ENCODE data around the gene CWC15.
A peak's percentile ranks its signal among the peaks of the same experiment; 100 is the strongest.
"Not testable (repeated sequence)": the region's sequence is repeated elsewhere in the genome, so short reads cannot be mapped to it uniquely, and the experiment has no call there.

Gene CWC15

DNA sequence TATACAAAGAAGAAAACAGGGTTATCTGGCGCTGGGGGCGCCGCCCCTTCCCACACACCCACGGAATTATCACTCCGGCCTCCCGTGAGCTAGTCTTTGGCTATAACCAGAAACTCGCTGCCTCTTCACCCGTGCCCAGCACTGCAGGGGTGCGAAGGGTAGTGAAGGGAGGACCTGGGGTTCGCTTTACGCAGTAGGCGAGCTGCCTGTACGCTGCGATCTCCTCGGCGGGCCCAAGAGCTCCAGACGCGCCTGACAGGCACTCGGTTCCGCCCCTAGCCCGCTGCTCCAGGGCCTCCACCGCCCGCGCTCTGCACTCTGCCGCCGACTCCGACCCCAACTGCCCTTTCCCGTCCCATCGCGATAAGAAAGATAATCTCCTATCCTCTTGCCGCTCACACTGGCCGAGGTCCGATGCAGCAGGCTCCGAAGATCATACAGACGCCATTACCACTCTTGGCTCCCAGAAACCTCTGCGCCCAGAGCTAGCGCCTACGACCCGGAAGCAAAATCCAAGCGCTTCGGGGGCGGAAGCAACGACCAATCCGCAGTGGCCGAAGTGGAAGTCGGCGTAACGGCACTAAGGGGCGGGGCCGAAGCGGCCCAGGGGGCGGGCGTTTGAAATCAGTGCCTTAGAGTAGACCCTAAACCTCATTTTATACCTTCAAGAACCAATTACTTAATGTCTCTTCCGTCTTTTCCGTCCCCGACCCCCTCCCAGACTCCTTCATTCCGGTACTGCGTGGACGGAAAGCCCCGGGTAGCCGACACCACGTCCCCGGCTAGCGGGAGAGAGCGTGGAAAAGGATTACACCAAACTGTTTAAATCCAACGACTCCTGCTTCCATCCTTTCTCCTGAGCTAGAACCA, at the start of gene CWC15, which contains the start of gene KDM4D:
TSS of gene CWC15 (minus strand) at position 458 of the 870 bp plus-strand sequence. CDS start 1,371 bp downstream, outside the sequence.
TSS of gene KDM4D (plus strand) at position 611 of the 870 bp plus-strand sequence. CDS start 23,664 bp downstream, outside the sequence.
- DNase-seq, result peak; percentile 94 to 96 (median 95)

DNA sequence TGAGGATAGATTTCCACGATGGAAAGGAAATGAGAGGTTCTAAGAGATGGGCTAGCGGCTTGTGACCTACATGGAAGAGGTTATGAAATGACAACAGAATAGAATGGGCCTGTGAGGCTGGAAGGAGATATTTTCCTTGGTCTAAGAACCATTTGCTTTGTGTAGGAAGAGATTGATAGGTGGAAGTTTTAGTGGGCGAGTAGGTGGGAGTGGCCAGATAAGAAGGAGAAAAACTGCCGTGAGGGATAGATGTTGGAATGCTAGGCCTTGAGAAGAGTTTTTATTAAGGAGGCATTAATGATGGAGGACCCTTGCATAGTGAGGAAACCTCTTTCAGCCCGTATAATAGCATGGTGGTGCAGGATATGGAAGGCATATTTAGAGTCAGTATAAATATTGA, 48.1 kb upstream of the CWC15 start:
- DNase-seq, result not testable (repeated sequence)

DNA sequence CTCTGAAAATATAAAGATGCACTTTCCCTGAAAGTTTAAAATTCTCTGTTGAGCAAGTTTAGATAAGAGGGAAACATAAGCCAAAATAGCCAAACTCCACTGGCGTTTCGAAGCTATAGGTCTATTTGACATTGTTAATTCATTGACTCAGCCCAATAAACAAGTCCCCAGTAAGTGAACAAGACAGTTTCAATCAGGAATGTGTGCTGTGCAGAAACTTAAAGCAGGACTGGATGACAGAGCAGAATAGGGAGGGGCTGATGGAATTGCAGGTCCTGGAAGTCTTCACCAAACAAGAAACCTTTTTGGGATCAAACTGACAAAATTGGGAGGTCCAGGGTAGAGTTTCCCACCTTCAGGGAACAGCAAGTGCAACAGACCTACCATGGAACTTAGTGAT, 42.8 kb upstream of the CWC15 start:
- DNase-seq, result no peak

- DNase-seq, result no peak
Observed at GRCh38 chr11:95014184-95014821, 40.9 kb upstream of the CWC15 start.

DNA sequence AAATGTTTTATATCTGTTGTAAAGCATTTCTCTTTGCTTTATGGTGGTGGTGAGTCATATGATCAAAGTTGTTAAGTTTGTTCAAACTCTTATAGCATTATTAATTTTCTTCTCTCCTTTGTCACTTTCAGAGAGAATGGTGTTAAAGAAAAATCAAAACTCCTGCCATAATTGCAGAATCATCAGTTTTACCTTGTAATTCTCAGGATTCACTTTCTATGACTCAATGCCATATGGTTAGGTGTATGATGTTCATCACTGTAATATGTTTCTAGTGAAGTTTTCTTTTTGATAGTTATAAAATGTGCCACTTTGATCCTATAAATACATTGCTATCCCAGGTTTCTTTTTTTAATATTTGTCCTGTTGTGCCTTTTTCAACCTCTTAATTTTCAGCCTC, 38.0 kb upstream of the CWC15 start:
- no peak for DNase-seq

GRCh38 chr11:95005642-95006041, 32.3 kb upstream of the CWC15 start:
- DNase-seq, result no peak

- DNase-seq, result no peak
Observed at GRCh38 chr11:95003716-95004115, 30.4 kb upstream of the CWC15 start.

DNA sequence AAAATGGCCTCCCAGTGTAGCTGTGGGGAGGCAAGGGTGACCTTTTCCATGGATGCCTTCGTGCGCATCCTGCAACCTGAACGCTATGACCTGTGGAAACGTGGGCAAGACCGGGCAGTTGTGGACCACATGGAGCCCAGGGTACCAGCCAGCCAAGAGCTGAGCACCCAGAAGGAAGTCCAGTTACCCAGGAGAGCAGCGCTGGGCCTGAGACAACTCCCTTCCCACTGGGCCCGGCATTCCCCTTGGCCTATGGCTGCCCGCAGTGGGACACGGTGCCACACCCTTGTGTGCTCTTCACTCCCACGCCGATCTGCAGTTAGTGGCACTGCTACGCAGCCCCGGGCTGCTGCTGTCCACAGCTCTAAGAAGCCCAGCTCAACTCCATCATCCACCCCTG, 24.9 kb upstream of the CWC15 start:
- no peak for DNase-seq

GRCh38 chr11:94997437-94997836, 24.1 kb upstream of the CWC15 start:
- no peak for DNase-seq

GRCh38 chr11:94993400-94993943, 20.1 kb upstream of the CWC15 start:
- DNase-seq, result no peak

DNA sequence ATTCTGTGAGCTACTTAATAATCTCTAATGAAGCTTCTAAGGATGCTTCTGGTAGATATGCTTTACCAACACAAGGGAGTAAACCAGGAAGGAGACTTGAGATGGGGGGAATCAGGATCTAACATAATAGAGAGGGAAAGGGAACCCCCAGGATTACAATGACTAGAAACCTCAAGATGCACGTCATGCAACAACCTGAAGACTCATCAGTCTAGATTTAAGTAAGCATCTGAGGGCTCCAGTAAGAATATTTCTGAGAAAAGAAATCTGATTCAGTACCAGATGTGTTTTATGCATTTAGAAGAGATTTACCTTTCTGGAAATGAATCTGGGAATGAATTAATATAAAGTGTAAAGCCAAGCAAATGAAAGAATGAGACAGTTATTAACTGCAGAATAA, 15.4 kb upstream of the CWC15 start:
- DNase-seq, result no peak

DNA sequence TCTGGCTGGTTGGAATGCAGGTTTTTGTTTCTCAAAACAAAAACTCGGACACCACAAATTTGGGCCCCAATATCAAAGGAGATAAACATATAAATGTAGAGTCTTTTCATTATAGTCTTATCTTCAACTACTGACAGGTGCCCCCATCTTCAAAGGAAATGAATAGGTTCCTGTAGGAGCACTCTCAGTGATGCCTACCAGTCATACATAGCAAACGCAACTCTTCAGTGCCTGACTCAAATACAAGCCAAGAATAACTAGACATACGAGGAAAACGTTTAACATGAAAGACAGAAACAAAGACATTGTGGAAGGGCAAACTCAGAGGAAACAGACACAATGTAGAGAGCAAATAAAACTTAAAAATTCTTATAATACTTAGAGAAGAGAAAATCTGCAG, 14.0 kb upstream of the CWC15 start:
- no peak for DNase-seq

- DNase-seq, result no peak
Observed at GRCh38 chr11:94975599-94975998, 2.2 kb upstream of the CWC15 start.

- no peak for DNase-seq
Observed at GRCh38 chr11:94974178-94974577, 822 bp upstream of the CWC15 start.

DNA sequence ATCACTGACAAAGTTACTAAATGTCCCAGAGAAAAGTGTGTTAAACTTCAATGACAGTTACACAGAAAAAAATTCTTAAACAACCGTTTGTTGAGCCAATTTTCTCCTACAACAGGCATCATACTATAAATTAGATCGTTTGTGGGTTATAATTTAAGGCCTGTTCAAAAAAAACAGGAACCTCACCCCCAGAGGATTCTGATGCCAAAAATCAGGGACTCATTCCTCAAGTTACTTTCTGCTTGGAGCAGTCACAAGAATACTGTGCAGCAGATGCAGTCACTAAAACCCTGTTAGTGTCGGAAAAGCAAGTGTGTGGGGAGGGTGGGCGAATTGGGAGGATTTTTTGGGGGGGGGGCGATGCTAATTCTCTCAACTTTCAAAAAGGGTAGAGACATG, 657 bp downstream of the CWC15 start:
- no peak for DNase-seq

- peak in 1 of 3 experiments; percentile 35 for DNase-seq
Observed at GRCh38 chr11:94968334-94968958, 4.9 kb downstream of the CWC15 start.

DNA sequence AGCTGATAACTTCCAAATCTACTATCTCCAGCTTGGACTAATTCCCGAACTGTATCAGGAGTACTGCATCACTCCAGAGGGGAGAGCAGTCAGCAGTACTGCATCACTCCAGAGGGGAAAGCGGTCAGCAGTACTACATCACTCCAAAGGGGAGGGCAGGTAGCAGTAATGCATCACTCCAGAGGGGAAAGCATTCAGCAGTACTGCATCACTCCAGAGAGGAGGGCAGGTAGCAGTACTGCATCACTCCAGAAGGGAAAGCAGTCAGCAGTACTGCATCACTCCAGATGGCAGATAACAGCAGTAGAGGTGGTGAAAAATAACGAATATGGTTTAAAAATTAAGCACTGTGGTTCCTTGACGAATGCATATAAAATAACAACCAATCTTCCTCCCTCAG, 8.4 kb downstream of the CWC15 start:
- no peak for DNase-seq

DNA sequence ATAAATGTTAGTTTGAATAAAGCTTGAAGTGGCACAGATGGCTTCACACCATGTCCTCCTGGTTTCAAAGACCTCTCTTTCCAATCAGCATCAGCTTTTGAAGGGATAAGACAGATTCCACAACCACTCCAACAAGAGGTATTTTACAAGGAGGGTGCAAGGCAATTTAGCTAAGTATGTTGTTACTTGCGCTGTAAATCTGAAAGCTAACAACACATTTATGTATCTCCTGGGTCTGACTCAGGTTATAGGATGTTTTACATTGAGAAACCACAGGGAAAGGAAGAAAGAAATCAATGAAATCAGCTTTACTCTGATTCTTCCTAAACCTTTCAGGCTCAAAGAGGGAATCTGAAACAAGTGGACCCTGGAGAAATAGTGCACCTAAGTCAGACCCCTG, 12.1 kb downstream of the CWC15 start:
- DNase-seq, result no peak

DNA sequence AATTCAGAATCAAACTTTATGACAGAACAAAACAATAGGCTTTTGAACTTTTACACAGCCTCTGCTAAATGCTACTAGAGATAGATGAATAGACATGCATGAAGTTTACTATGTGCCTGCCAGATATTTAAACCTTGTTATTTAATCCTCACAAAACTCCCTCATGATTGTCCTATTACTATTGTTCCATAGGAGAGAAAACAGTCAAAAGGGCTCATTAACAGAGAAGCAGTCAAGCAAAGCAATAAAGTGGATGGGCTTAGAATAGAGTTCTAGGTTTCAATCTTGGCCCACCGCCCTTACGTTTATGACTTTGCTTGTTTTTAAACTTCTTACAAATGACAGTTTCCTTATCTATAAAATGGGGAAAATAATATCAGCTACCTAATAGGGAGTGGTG, 12.9 kb downstream of the CWC15 start:
- DNase-seq, result no peak

GRCh38 chr11:94959179-94959578, 14.2 kb downstream of the CWC15 start:
- DNase-seq, result no peak

DNA sequence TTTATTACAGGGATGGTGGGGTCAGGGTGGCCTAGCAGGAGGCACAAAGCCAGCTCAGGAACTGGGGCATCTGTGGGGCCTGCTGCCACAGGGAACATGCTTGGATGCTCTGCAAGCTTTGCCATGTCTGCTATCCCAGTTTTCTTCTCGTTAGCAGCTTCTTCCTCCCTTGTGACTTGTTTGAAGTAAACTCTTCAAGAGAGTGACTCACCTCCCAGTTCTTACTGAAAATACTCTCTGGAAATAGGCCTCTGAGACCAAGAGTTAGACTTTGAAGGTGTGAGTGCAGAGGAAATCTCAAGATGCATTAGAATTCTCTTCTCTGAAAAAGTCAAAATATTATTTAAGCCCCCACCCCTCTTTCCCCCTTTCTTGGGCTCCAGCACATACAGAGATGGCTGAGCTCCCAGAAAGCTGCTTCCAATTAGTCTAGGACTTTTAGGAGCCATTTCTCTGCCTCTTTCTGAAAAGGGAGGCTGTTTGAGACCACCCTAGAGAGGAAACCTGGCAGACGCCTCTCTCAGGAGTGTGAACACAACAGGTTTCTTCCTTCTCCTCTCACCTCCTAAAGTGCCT, 15.1 kb downstream of the CWC15 start:
- DNase-seq, result no peak

- DNase-seq, result no peak
Observed at GRCh38 chr11:94956963-94957362, 16.4 kb downstream of the CWC15 start.

- DNase-seq, result no peak
Observed at GRCh38 chr11:94954753-94955152, 18.6 kb downstream of the CWC15 start.
